B cell (primary cell): ENCODE measurements around the gene SRGAP1. TPM values are rescaled to one million over a fixed set of nuclear protein-coding genes. Genes with fewer than 3 reads are reported as not detected.

Source experiments
- ATAC-seq: fragments of 200-7000 bp; cut with Tn5 transposase; one replicate; pipeline ENCODE4 v1.10.0; 2021; ENCODE audit warnings: low read depth, mild to moderate bottlenecking, moderate number of reproducible peaks, moderate library complexity
- CTCF ChIA-PET: fragments of 350-600 bp; sonication (Branson Sonifier 250); formaldehyde crosslinking; loops from one replicate; lab custom pipeline; 2021; ENCODE audit warnings: antibody characterized with exemption, inconsistent platforms; lab: Charles Lee
- POLR2A ChIA-PET: fragments of 350-600 bp; sonication (Branson Sonifier 250); formaldehyde crosslinking; loops from one replicate; lab custom pipeline; 2021; ENCODE audit warnings: antibody characterized with exemption; lab: Charles Lee
- DNase-seq: peaks from one replicate; pipeline ENCODE4 v3.0.0; 2013
- H2AFZ ChIP-seq: 2 replicates; pipeline ENCODE4 v1.6.1; 2012; ENCODE audit warnings: mild to moderate bottlenecking, low read depth, low read length; ENCODE audit not compliant: insufficient read depth, poor library complexity, severe bottlenecking
- H3K27ac ChIP-seq, 2 donors: 1 replicate in 1 of 2; 2 replicates in 1 of 2; pipeline ENCODE4 v1.5.1; 2012 to 2013; ENCODE audit warnings: low read length in 2 of 2, mild to moderate bottlenecking in 2 of 2, moderate library complexity in 1 of 2
- H3K27me3 ChIP-seq, 4 experiments: fragments of 200-600 bp in 1 of 4; sonication (generic) in 1 of 4; replicated peaks in 1 of 4; 1 replicate in 2 of 4; 2 replicates in 2 of 4; pipeline versions ENCODE4 v1.6.1 to v1.7.0; 2013 to 2016; ENCODE audit warnings: low read length in 3 of 4, mild to moderate bottlenecking in 2 of 4, mixed read lengths in 1 of 4, moderate library complexity in 1 of 4; ENCODE audit not compliant: insufficient read depth in 4 of 4, control insufficient read depth in 3 of 4; ENCODE audit errors: control extremely low read depth in 1 of 4
- H3K36me3 ChIP-seq, 2 experiments: replicated peaks in 1 of 2; 1 replicate in 1 of 2; 2 replicates in 1 of 2; pipeline versions ENCODE4 v1.6.1 to v1.7.1; 2013; ENCODE audit warnings: low read length in 1 of 2; ENCODE audit not compliant: insufficient read depth in 2 of 2, control insufficient read depth in 1 of 2; ENCODE audit errors: control extremely low read depth in 1 of 2, extremely low read depth in 1 of 2
- H3K4me1 ChIP-seq, 2 donors: fragments of 200-600 bp in 1 of 2; sonication (generic) in 1 of 2; 1 replicate in 1 of 2; 2 replicates in 1 of 2; pipeline versions ENCODE4 v1.5.1 to v1.6.1; 2013 to 2017; ENCODE audit warnings: low read length in 2 of 2; ENCODE audit not compliant: control insufficient read depth in 2 of 2, insufficient read depth in 2 of 2
- H3K4me2 ChIP-seq: replicated peaks from 2 replicates; pipeline ENCODE3; 2012; ENCODE audit warnings: mild to moderate bottlenecking, low read depth, low read length; ENCODE audit not compliant: poor library complexity, severe bottlenecking
- H3K4me3 ChIP-seq, 5 experiments: fragments of 200-600 bp in 1 of 5; sonication (generic) in 1 of 5; 1 replicate in 3 of 5; 2 replicates in 2 of 5; pipeline versions ENCODE4 v1.5.1 to v1.7.0; 2011 to 2016; ENCODE audit warnings: low read length in 4 of 5, mild to moderate bottlenecking in 4 of 5, low read depth in 2 of 5, control low read depth in 1 of 5, moderate library complexity in 1 of 5; ENCODE audit not compliant: insufficient read depth in 1 of 5; ENCODE audit errors: control extremely low read depth in 1 of 5, extremely low read depth in 1 of 5
- H3K79me2 ChIP-seq: fragments of 200-600 bp; sonication (generic); one replicate; pipeline ENCODE4 v1.6.0; 2016; ENCODE audit warnings: low read length; ENCODE audit not compliant: control insufficient read depth, insufficient read depth
- H3K9ac ChIP-seq: fragments of 200-600 bp; sonication (generic); 2 replicates; pipeline ENCODE4 v1.6.1; 2017; ENCODE audit warnings: mild to moderate bottlenecking, low read length, moderate library complexity
- H3K9me3 ChIP-seq, 3 donors: one replicate each; pipeline versions ENCODE4 v1.6.1 to v1.7.1; 2013; ENCODE audit warnings: low read length in 2 of 3; ENCODE audit not compliant: control insufficient read depth in 2 of 3, insufficient read depth in 1 of 3; ENCODE audit errors: control extremely low read depth in 1 of 3
- H4K20me1 ChIP-seq: 2 replicates; pipeline ENCODE4 v1.6.0; 2012; ENCODE audit warnings: mild to moderate bottlenecking, low read length; ENCODE audit not compliant: insufficient read depth, control insufficient read depth, poor library complexity, severe bottlenecking
- H3K27ac Mint-ChIP-seq: one replicate; pipeline ENCODE4 v1.8.0; 2021; ENCODE audit warnings: mixed read lengths
- H3K27me3 Mint-ChIP-seq: one replicate; pipeline ENCODE4 v1.8.0; 2021; ENCODE audit warnings: mixed read lengths
- H3K4me1 Mint-ChIP-seq: one replicate; pipeline ENCODE4 v1.8.0; 2021; ENCODE audit warnings: mixed read lengths
- H3K4me3 Mint-ChIP-seq: one replicate; pipeline ENCODE4 v1.8.0; 2021; ENCODE audit warnings: mixed read lengths
- H3K9me3 Mint-ChIP-seq: one replicate; pipeline ENCODE4 v1.8.0; 2022; ENCODE audit warnings: mixed read lengths; ENCODE audit not compliant: insufficient read depth
- EZH2 ChIP-seq: IDR thresholded peaks from 2 replicates; pipeline ENCODE4 v1.6.1; 2012; ENCODE audit warnings: borderline replicate concordance, low read depth, mild to moderate bottlenecking, moderate library complexity, low read length; ENCODE audit not compliant: insufficient read depth, poor library complexity, severe bottlenecking
- WGBS: methylation state at CpG from one replicate; pipeline ENCODE4 v1.1.5; 2013; ENCODE audit warnings: missing lambda C conversion rate; ENCODE audit not compliant: insufficient coverage; 5-methylcytosine and 5-hydroxymethylcytosine counted together
- intact Hi-C: fragments of 100-400 bp; cut with micrococcal nuclease; formaldehyde crosslinking; loops from one replicate; pipeline ENCODE4 v1.10.0; 2022
- polyA plus RNA-seq: library from polyadenylated mRNA; depleted of rRNA; stranded (reverse); fragments of >200 nt; gene quantifications from 2 replicates; pipeline ENCODE4 v1.2.3, GENCODE V29; 2012
- total RNA-seq, 2 donors: library from RNA; stranded (reverse); fragments of 120-200 nt in 1 of 2; gene quantifications; 1 replicate in 1 of 2; 2 replicates in 1 of 2; pipeline versions ENCODE4 v1.2.3 to v1.2.4, GENCODE V29; 2013 to 2022
- TF ChIP-seq, protein P1 (sequence below): fragments of 200-600 bp; IDR thresholded peaks from one replicate; pipeline ENCODE4 v1.8.0; 2022; ENCODE audit warnings: antibody characterized with exemption, mild to moderate bottlenecking

Gene SRGAP1
- total and polyA plus RNA-seq, 2 donors (not counting 1 experiment from before 2014, with no cell fraction given), result under 0.01 to 0.22 TPM

DNA sequence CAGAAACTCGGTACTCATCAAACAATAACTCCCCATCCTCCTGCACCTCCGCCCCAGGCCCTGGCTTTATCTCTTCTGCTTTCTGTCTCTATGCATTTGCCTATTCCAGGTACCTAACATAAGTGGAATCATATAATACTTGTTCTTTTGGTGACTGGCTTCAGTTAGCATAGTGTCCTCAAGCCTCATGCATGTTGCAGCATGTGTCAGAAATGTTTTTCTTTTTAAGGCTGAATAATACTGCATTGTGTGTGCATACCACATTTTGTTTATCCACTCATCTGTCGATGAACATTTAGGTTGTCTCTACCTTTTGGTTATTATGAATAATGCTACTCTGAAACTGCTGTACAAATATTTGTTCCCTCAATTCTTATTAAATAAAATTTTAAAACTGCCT is 260.5 kb downstream of the SRGAP1 start:
- Mint-ChIP-seq H3K27ac (no peak overlapping the region), H3K4me3 (no peak overlapping the region), H3K4me1 (no peaks in the 10 kb centered on the region), H3K27me3 (peaks cover 9% of the 10 kb centered on the region), H3K9me3 (no peaks in the 10 kb centered on the region)
- intact Hi-C loops, result no loop called here
- H3K4me1 ChIP-seq, result no peaks in the 10 kb centered on the region
- ChIA-PET CTCF (no interaction called here), POLR2A (no interaction called here)
- TF ChIP-seq, protein P1, sequence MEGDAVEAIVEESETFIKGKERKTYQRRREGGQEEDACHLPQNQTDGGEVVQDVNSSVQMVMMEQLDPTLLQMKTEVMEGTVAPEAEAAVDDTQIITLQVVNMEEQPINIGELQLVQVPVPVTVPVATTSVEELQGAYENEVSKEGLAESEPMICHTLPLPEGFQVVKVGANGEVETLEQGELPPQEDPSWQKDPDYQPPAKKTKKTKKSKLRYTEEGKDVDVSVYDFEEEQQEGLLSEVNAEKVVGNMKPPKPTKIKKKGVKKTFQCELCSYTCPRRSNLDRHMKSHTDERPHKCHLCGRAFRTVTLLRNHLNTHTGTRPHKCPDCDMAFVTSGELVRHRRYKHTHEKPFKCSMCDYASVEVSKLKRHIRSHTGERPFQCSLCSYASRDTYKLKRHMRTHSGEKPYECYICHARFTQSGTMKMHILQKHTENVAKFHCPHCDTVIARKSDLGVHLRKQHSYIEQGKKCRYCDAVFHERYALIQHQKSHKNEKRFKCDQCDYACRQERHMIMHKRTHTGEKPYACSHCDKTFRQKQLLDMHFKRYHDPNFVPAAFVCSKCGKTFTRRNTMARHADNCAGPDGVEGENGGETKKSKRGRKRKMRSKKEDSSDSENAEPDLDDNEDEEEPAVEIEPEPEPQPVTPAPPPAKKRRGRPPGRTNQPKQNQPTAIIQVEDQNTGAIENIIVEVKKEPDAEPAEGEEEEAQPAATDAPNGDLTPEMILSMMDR, result no peak
- TF ChIP-seq EZH2, result no peak
- no peaks in the 10 kb centered on the region for H3K36me3 ChIP-seq
- H2AFZ ChIP-seq, result no peak overlapping the region
- DNase-seq, result no peak
- no peaks in the 10 kb centered on the region for H3K27me3 ChIP-seq
- H3K27ac ChIP-seq, result no peak overlapping the region
- no peak overlapping the region for H3K9ac ChIP-seq
- no peak for ATAC-seq
- H3K79me2 ChIP-seq, result no peaks in the 10 kb centered on the region
- 80% methylated on average over 1 of the region's 3 CpGs for WGBS
- no peak overlapping the region for H3K4me3 ChIP-seq
- H3K9me3 ChIP-seq, result no peaks in the 10 kb centered on the region
- H3K4me2 ChIP-seq, result no peak overlapping the region
- no peaks in the 10 kb centered on the region for H4K20me1 ChIP-seq

DNA sequence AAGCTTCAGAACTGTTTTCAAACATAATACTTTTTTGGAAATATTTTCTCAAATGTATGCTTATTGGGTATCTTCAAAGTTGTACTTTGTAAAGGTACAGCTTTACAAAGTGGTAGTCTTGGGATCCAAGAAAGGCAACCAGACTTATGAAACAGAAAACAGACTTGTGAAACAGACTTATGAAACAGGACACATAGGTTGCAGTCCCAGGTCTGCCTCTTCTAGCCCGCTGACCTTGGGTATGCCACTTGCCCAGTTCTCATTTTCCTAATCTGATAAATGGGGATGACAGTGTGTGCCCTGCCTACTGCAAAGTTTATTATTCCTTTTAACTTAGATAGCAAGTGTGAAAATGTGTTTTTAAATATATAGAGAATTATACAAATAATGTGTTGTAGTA is 263.3 kb downstream of the SRGAP1 start:
- Mint-ChIP-seq H3K4me1 (no peaks in the 10 kb centered on the region), H3K9me3 (peaks cover 3% of the 10 kb centered on the region), H3K4me3 (no peak overlapping the region), H3K27me3 (peaks cover 9% of the 10 kb centered on the region), H3K27ac (no peak overlapping the region)
- intact Hi-C loops, result no loop called here
- CTCF ChIA-PET, result no interaction called here
- Histone ChIP-seq H3K27me3 (no peaks in the 10 kb centered on the region), H3K9me3 (peaks cover 0 to 1% (median 0%) of the 10 kb centered on the region in 3 donors), H3K9ac (no peak overlapping the region), H4K20me1 (no peaks in the 10 kb centered on the region), H3K36me3 (no peaks in the 10 kb centered on the region), H3K4me2 (no peak overlapping the region), H3K27ac (no peak overlapping the region), H3K4me3 (no peak overlapping the region), H3K79me2 (no peaks in the 10 kb centered on the region), H3K4me1 (no peaks in the 10 kb centered on the region), H2AFZ (no peak overlapping the region)
- POLR2A ChIA-PET, result no interaction called here
- TF ChIP-seq, protein P1, result no peak
- DNase-seq (no peak), ATAC-seq (no peak)
- WGBS, result no CpG with 5 or more reads among the region's 1 CpG
